HCT116 (cell line): Measurements from ENCODE around the gene GABBR1.

Source experiments
- CTCF ChIP-seq, 3 experiments: fragments of 200-600 bp in 1 of 3; sonication (generic) in 1 of 3; IDR thresholded peaks in 2 of 3; conservative IDR thresholded peaks in 1 of 3; 2 replicates each; pipeline ENCODE4 v1.5.1; 2012 to 2017; ENCODE audit warnings: low read depth in 2 of 3, low read length in 2 of 3, antibody characterized with exemption in 1 of 3, borderline replicate concordance in 1 of 3, control low read depth in 1 of 3, mild to moderate bottlenecking in 1 of 3, mixed read lengths in 1 of 3, mixed run types in 1 of 3, moderate library complexity in 1 of 3; ENCODE audit not compliant: insufficient read depth in 1 of 3
- ELF1 ChIP-seq: IDR thresholded peaks from 2 replicates; pipeline ENCODE4 v1.6.1; 2012; ENCODE audit warnings: low read depth, borderline replicate concordance
- REST ChIP-seq: IDR thresholded peaks from 2 replicates; pipeline ENCODE4 v1.6.1; 2012; ENCODE audit warnings: low read depth
- ZNF274 ChIP-seq: fragments of 200-500 bp; sonication (Bioruptor generic); IDR thresholded peaks from 2 replicates; pipeline ENCODE4 v1.6.1; 2014; ENCODE audit warnings: mild to moderate bottlenecking, low read depth, low read length, inconsistent platforms

GRCh38 chr6:29524044-29524443 is 108.9 kb downstream of the GABBR1 start:
- no peak for TF ChIP-seq CTCF (IDR thresholded peaks at IDR 0.05 in 2 of 3, conservative IDR thresholded peaks at IDR 0.05 in 1 of 3; ENCODE audit: borderline replicate concordance in 1 of 3, insufficient read depth in 1 of 3, low read depth in 2 of 3, low read length in 2 of 3)
- no peak for TF ChIP-seq ELF1
- TF ChIP-seq REST, result no peak
- TF ChIP-seq ZNF274, result no peak
